ENCODE results near the gene TEX13D.

- no peak for TF ChIP-seq CTCF (conservative IDR thresholded peaks at IDR 0.05; ENCODE audit: low read length)
- TF ChIP-seq EZH2phosphoT487 (IDR thresholded peaks at IDR 0.05; ENCODE audit: borderline replicate concordance, low read depth, low read length), result no peak
Observed at GRCh38 chrX:124342174-124342867, 9.9 kb downstream of the TEX13D start.
